H1 (cell line): Measurements from ENCODE around the gene SEMA3A.

Source experiments
- CEBPB ChIP-seq: IDR thresholded peaks from 2 replicates; pipeline ENCODE4 v1.6.1; 2012; ENCODE audit warnings: low read depth, low read length
- CHD2 ChIP-seq: IDR thresholded peaks from 2 replicates; pipeline ENCODE4 v1.6.1; 2012; ENCODE audit warnings: low read length, improper control_type of control experiment
- GABPA ChIP-seq: IDR thresholded peaks from 2 replicates; pipeline ENCODE4 v1.6.1; 2011; ENCODE audit warnings: mild to moderate bottlenecking, low read length, moderate library complexity, borderline replicate concordance; ENCODE audit not compliant: insufficient read depth
- KDM1A ChIP-seq: fragments of 200-600, 300-600 bp; sonication (generic); IDR thresholded peaks from 2 replicates; pipeline ENCODE4 v1.7.1; 2016; ENCODE audit warnings: mild to moderate bottlenecking, low read length, borderline replicate concordance
- NRF1 ChIP-seq: IDR thresholded peaks from 2 replicates; pipeline ENCODE4 v1.6.1; 2011; ENCODE audit warnings: mild to moderate bottlenecking, low read depth, low read length, improper control_type of control experiment
- POLR2A ChIP-seq, 2 experiments: IDR thresholded peaks; 1 replicate in 1 of 2; 2 replicates in 1 of 2; pipeline ENCODE4 v1.6.1; 2011; ENCODE audit warnings: low read depth in 2 of 2, low read length in 2 of 2, mild to moderate bottlenecking in 2 of 2; ENCODE audit errors: control extremely low read depth in 1 of 2
- POLR2AphosphoS5 ChIP-seq: IDR thresholded peaks from 2 replicates; pipeline ENCODE4 v1.6.1; 2011; ENCODE audit warnings: low read depth, low read length
- RAD21 ChIP-seq, 2 experiments: IDR thresholded peaks in 1 of 2; conservative IDR thresholded peaks in 1 of 2; 2 replicates each; pipeline ENCODE4 v1.6.1; 2011; ENCODE audit warnings: low read depth in 2 of 2, low read length in 2 of 2, improper control_type of control experiment in 1 of 2, inconsistent platforms in 1 of 2, mild to moderate bottlenecking in 1 of 2, moderate library complexity in 1 of 2
- TF ChIP-seq, protein P1 (sequence below), 3 experiments: IDR thresholded peaks; 1 replicate in 2 of 3; 2 replicates in 1 of 3; pipeline versions ENCODE4 v1.5.1 to v1.6.1; 2011; ENCODE audit warnings: low read length in 3 of 3, mild to moderate bottlenecking in 3 of 3, inconsistent platforms in 2 of 3, low read depth in 1 of 3, moderate library complexity in 1 of 3; ENCODE audit not compliant: insufficient read depth in 1 of 3; ENCODE audit errors: control extremely low read depth in 1 of 3

DNA sequence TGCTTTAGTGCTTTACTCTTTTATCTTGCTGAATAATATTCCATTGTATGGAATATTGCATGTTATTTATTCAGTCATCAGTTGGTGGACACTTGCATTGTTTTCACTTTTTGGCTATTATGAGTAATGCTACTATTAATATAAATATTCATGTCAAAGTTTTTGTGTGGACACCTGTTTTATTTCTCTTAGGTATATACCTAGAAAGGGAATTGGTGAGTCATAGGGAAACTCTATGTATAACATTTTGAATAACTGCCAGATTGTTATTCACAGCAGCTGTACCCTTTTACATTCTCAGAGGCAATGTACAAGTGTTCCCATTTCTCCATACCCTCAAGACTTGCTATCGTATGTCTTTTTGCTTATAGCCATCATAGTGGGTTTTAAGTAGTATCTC lies 268.7 kb downstream of the SEMA3A start:
- no peak for TF ChIP-seq GABPA
- TF ChIP-seq POLR2AphosphoS5 = no peak
- TF ChIP-seq RAD21 (IDR thresholded peaks at IDR 0.05 in 1 of 2, conservative IDR thresholded peaks at IDR 0.05 in 1 of 2; ENCODE audit: low read depth in 2 of 2, low read length in 2 of 2) = no peak
- TF ChIP-seq, protein P1, sequence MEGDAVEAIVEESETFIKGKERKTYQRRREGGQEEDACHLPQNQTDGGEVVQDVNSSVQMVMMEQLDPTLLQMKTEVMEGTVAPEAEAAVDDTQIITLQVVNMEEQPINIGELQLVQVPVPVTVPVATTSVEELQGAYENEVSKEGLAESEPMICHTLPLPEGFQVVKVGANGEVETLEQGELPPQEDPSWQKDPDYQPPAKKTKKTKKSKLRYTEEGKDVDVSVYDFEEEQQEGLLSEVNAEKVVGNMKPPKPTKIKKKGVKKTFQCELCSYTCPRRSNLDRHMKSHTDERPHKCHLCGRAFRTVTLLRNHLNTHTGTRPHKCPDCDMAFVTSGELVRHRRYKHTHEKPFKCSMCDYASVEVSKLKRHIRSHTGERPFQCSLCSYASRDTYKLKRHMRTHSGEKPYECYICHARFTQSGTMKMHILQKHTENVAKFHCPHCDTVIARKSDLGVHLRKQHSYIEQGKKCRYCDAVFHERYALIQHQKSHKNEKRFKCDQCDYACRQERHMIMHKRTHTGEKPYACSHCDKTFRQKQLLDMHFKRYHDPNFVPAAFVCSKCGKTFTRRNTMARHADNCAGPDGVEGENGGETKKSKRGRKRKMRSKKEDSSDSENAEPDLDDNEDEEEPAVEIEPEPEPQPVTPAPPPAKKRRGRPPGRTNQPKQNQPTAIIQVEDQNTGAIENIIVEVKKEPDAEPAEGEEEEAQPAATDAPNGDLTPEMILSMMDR (IDR thresholded peaks at IDR 0.05; ENCODE audit: control extremely low read depth in 1 of 3, insufficient read depth in 1 of 3, low read depth in 1 of 3, low read length in 3 of 3) = no peak
- no peak for TF ChIP-seq CHD2
- TF ChIP-seq KDM1A = no peak
- no peak for TF ChIP-seq POLR2A (IDR thresholded peaks at IDR 0.05; ENCODE audit: control extremely low read depth in 1 of 2, low read depth in 2 of 2, low read length in 2 of 2)
- no peak for TF ChIP-seq CEBPB
- no peak for TF ChIP-seq NRF1
